Measurements from ENCODE around the gene B4GALNT1. TPM values are rescaled to one million over a fixed set of nuclear protein-coding genes. Genes with fewer than 3 reads are reported as not detected.

B4GALNT1 gene
- total and polyA plus RNA-seq, 2 donors (not counting 1 experiment from before 2014, with no cell fraction given) = 1.3 to 2.3 TPM

- no peak overlapping the region for H3K9ac ChIP-seq (ENCODE audit: insufficient read depth, low read length)
- H3K4me2 ChIP-seq (ENCODE audit: extremely low read depth, insufficient read depth, low read length) = no peak overlapping the region
- no peaks in the 10 kb centered on the region for H3K36me3 ChIP-seq (ENCODE audit: control insufficient read depth, insufficient read depth, low read length)
- no peaks in the 10 kb centered on the region for H3K4me1 ChIP-seq (ENCODE audit: control insufficient read depth, extremely low read depth, insufficient read depth, low read length)
- H3K79me2 ChIP-seq (ENCODE audit: control insufficient read depth, insufficient read depth, low read length) = no peaks in the 10 kb centered on the region
- no peak overlapping the region for H3K27ac ChIP-seq (ENCODE audit: insufficient read depth, low read length)
- H3K9me3 ChIP-seq (ENCODE audit: control insufficient read depth, insufficient read depth, low read depth, low read length) = no peaks in the 10 kb centered on the region
- no peak overlapping the region for H3K4me3 ChIP-seq (replicated peaks in 1 of 4; ENCODE audit: control extremely low read depth in 1 of 4, insufficient read depth in 1 of 4, low read depth in 3 of 4, low read length in 4 of 4)
- no peak for DNase-seq (ENCODE audit: low read depth in 2 of 2)
- TF ChIP-seq EZH2 (IDR thresholded peaks at IDR 0.05; ENCODE audit: low read length, missing control alignments) = no peak
- TF ChIP-seq, protein P1, sequence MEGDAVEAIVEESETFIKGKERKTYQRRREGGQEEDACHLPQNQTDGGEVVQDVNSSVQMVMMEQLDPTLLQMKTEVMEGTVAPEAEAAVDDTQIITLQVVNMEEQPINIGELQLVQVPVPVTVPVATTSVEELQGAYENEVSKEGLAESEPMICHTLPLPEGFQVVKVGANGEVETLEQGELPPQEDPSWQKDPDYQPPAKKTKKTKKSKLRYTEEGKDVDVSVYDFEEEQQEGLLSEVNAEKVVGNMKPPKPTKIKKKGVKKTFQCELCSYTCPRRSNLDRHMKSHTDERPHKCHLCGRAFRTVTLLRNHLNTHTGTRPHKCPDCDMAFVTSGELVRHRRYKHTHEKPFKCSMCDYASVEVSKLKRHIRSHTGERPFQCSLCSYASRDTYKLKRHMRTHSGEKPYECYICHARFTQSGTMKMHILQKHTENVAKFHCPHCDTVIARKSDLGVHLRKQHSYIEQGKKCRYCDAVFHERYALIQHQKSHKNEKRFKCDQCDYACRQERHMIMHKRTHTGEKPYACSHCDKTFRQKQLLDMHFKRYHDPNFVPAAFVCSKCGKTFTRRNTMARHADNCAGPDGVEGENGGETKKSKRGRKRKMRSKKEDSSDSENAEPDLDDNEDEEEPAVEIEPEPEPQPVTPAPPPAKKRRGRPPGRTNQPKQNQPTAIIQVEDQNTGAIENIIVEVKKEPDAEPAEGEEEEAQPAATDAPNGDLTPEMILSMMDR (conservative IDR thresholded peaks at IDR 0.05 in 1 of 2, IDR thresholded peaks at IDR 0.05 in 1 of 2; ENCODE audit: low read depth in 1 of 2, low read length in 2 of 2) = no peak
- no peak overlapping the region for H2AFZ ChIP-seq (ENCODE audit: low read length)
- H4K20me1 ChIP-seq (ENCODE audit: control insufficient read depth, extremely low read depth, insufficient read depth, low read length) = no peaks in the 10 kb centered on the region
- no peaks in the 10 kb centered on the region for H3K27me3 ChIP-seq (ENCODE audit: control insufficient read depth, insufficient read depth, low read length)
These were observed 56.3 kb downstream of the B4GALNT1 start for GRCh38 chr12:57576613-57577160.

Other genes with a start within 250 kb of the B4GALNT1 start
- 11.3 and 21.3 TPM in 2 replicates for gene R3HDM2, start 202.2 kb downstream of the B4GALNT1 start, total RNA-seq
- gene R3HDM2, start 202.2 kb downstream of the B4GALNT1 start, polyA plus RNA-seq = 18.5 and 22.8 TPM in 2 replicates
- gene INHBC, start 198.4 kb downstream of the B4GALNT1 start, total RNA-seq = not detected in 2 replicates
- gene INHBC, start 198.4 kb downstream of the B4GALNT1 start, polyA plus RNA-seq = 0.05 TPM in 1 of 2 replicates, not detected in the other
- gene INHBE, start 177.9 kb downstream of the B4GALNT1 start, total RNA-seq = 9.2 and 26.4 TPM in 2 replicates
- gene INHBE, start 177.9 kb downstream of the B4GALNT1 start, polyA plus RNA-seq = 0.41 and 0.67 TPM in 2 replicates
- gene GLI1, start 173.4 kb downstream of the B4GALNT1 start, total RNA-seq = 1.0 and 2.0 TPM in 2 replicates
- gene GLI1, start 173.4 kb downstream of the B4GALNT1 start, polyA plus RNA-seq = 0.40 and 0.97 TPM in 2 replicates
- under 0.01 TPM in 2 replicates for gene ARHGAP9, start 153.3 kb downstream of the B4GALNT1 start, total RNA-seq
- 0.08 and 0.10 TPM in 2 replicates for gene ARHGAP9, start 153.3 kb downstream of the B4GALNT1 start, polyA plus RNA-seq
- gene MARS1, start 145.1 kb downstream of the B4GALNT1 start, total RNA-seq = 223 and 352 TPM in 2 replicates
- 89.9 and 103 TPM in 2 replicates for gene MARS1, start 145.1 kb downstream of the B4GALNT1 start, polyA plus RNA-seq
- gene DDIT3, start 112.7 kb downstream of the B4GALNT1 start, total RNA-seq = 249 and 265 TPM in 2 replicates
- 32.5 and 57.8 TPM in 2 replicates for gene DDIT3, start 112.7 kb downstream of the B4GALNT1 start, polyA plus RNA-seq
- gene MBD6, start 110.4 kb downstream of the B4GALNT1 start, total RNA-seq = 5.1 and 7.1 TPM in 2 replicates
- 3.0 and 3.1 TPM in 2 replicates for gene MBD6, start 110.4 kb downstream of the B4GALNT1 start, polyA plus RNA-seq
- 101 and 108 TPM in 2 replicates for gene DCTN2, start 86.0 kb downstream of the B4GALNT1 start, total RNA-seq
- gene DCTN2, start 86.0 kb downstream of the B4GALNT1 start, polyA plus RNA-seq = 211 and 229 TPM in 2 replicates
- 0.51 and 1.3 TPM in 2 replicates for gene KIF5A, start 83.2 kb downstream of the B4GALNT1 start, total RNA-seq
- gene KIF5A, start 83.2 kb downstream of the B4GALNT1 start, polyA plus RNA-seq = 0.53 and 0.89 TPM in 2 replicates
- 9.0 and 11.9 TPM in 2 replicates for gene PIP4K2C, start 42.0 kb downstream of the B4GALNT1 start, total RNA-seq
- 24.3 and 25.2 TPM in 2 replicates for gene PIP4K2C, start 42.0 kb downstream of the B4GALNT1 start, polyA plus RNA-seq
- gene DTX3, start 28.4 kb downstream of the B4GALNT1 start, total RNA-seq = 16.4 and 30.4 TPM in 2 replicates
- 12.1 and 17.3 TPM in 2 replicates for gene DTX3, start 28.4 kb downstream of the B4GALNT1 start, polyA plus RNA-seq
- 34.4 and 40.0 TPM in 2 replicates for gene ARHGEF25, start 21.8 kb downstream of the B4GALNT1 start, total RNA-seq
- 12.1 and 15.7 TPM in 2 replicates for gene ARHGEF25, start 21.8 kb downstream of the B4GALNT1 start, polyA plus RNA-seq
- 170 and 260 TPM in 2 replicates for gene OS9, start 60.9 kb upstream of the B4GALNT1 start, total RNA-seq
- 274 and 316 TPM in 2 replicates for gene OS9, start 60.9 kb upstream of the B4GALNT1 start, polyA plus RNA-seq
- gene AGAP2, start 105.5 kb upstream of the B4GALNT1 start, total RNA-seq = under 0.01 and 0.17 TPM in 2 replicates
- gene AGAP2, start 105.5 kb upstream of the B4GALNT1 start, polyA plus RNA-seq = 0.02 and 0.05 TPM in 2 replicates
- gene TSPAN31, start 111.8 kb upstream of the B4GALNT1 start, total RNA-seq = 55.7 and 99.6 TPM in 2 replicates
- 42.8 and 53.6 TPM in 2 replicates for gene TSPAN31, start 111.8 kb upstream of the B4GALNT1 start, polyA plus RNA-seq
- 183 and 257 TPM in 2 replicates for gene CDK4, start 119.1 kb upstream of the B4GALNT1 start, total RNA-seq
- gene CDK4, start 119.1 kb upstream of the B4GALNT1 start, polyA plus RNA-seq = 233 and 324 TPM in 2 replicates
- gene MARCHF9, start 121.9 kb upstream of the B4GALNT1 start, total RNA-seq = 2.6 and 3.8 TPM in 2 replicates
- 4.8 and 5.6 TPM in 2 replicates for gene MARCHF9, start 121.9 kb upstream of the B4GALNT1 start, polyA plus RNA-seq
- under 0.01 and 0.17 TPM in 2 replicates for gene CYP27B1, start 133.9 kb upstream of the B4GALNT1 start, total RNA-seq
- 0.26 and 0.29 TPM in 2 replicates for gene CYP27B1, start 133.9 kb upstream of the B4GALNT1 start, polyA plus RNA-seq
- gene METTL1, start 138.9 kb upstream of the B4GALNT1 start, total RNA-seq = 3.5 and 6.4 TPM in 2 replicates
- gene METTL1, start 138.9 kb upstream of the B4GALNT1 start, polyA plus RNA-seq = 16.9 and 28.5 TPM in 2 replicates
- gene EEF1AKMT3, start 139.4 kb upstream of the B4GALNT1 start, total RNA-seq = 3.9 and 8.9 TPM in 2 replicates
- gene EEF1AKMT3, start 139.4 kb upstream of the B4GALNT1 start, polyA plus RNA-seq = 6.7 and 11.9 TPM in 2 replicates
- 15.5 and 20.3 TPM in 2 replicates for gene TSFM, start 149.6 kb upstream of the B4GALNT1 start, total RNA-seq
- gene TSFM, start 149.6 kb upstream of the B4GALNT1 start, polyA plus RNA-seq = 16.8 and 19.0 TPM in 2 replicates
- gene AVIL, start 185.5 kb upstream of the B4GALNT1 start, total RNA-seq = 2.8 and 7.1 TPM in 2 replicates
- 1.1 and 2.2 TPM in 2 replicates for gene AVIL, start 185.5 kb upstream of the B4GALNT1 start, polyA plus RNA-seq
- gene CTDSP2, start 213.5 kb upstream of the B4GALNT1 start, total RNA-seq = 87.8 and 92.0 TPM in 2 replicates
- gene CTDSP2, start 213.5 kb upstream of the B4GALNT1 start, polyA plus RNA-seq = 199 and 208 TPM in 2 replicates

All from fibroblast of lung (primary cell).